HG02970 (cell line): ENCODE measurements around the gene BPIFB4.
"Not testable (repeated sequence)": the region's sequence is repeated elsewhere in the genome, so short reads cannot be mapped to it uniquely, and the experiment has no call there.

Experiments used
- ATAC-seq: cut with Tn5 transposase; IDR thresholded peaks from one replicate; pipeline ENCODE4 v1.9.1; 2021; ENCODE audit warnings: mild to moderate bottlenecking, moderate library complexity, moderate number of reproducible peaks; ENCODE audit not compliant: unreplicated experiment, low FRiP score

Gene BPIFB4

DNA sequence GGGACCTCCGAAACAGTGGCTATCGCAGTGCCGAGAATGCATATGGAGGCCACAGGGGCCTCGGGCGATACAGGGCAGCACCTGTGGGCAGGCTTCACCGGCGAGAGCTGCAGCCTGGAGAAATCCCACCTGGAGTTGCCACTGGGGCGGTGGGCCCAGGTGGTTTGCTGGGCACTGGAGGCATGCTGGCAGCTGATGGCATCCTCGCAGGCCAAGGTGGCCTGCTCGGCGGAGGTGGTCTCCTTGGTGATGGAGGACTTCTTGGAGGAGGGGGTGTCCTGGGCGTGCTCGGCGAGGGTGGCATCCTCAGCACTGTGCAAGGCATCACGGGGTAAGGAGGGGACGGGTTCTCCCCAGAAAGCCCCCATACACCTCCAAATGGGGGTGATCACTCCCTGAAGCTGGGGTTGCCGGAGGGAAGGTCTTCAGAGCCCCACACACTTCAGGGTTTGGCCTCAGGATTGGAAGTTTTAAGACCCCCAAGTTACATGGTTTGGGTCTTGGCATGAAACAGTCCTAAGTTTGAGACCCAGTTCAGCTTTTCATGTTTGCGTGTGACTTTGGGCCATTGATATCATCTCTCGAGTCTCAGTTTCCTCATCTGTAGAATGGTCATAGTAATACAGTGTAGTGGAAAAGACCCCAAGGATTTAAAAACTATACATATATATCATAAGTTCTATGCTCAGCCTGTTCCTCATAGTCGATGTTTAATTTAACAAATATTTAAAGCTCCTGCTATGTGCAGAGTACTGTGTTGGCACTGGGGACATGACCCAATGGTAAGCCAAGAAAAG is 4.3 kb downstream of the BPIFB4 start:
- ATAC-seq: no peak

- ATAC-seq: no peak
Measured at GRCh38 chr20:33084722-33085121, 5.3 kb downstream of the BPIFB4 start.

DNA sequence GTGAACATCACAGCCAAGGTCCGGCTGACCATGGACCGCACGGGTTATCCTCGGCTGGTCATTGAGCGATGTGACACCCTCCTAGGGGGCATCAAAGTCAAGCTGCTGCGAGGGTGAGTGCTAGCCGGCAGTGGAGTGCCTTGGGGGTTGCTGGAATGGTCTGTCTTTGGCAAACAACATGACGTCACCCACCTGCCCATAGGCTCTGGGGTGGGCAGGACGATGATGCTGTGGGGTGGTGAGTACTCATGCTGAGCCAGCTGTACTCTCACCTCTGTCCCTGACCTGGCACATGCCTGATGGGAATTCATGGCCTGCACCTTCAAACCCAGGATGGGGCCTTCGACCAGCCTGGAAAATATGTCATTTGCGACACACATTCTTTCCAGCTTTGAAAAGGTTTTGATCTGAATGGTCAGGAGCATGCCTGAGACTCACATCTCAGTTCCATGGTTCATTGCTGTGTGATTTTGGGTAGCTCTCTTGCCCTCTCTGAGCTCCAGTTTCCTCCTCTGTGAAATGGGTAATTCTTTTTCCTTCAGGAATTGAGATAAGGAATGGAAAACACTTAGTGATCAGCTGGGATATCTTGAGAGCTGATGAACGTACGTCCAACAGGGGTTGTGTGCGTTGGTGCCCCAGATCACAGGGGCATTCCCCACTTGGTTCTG is 6.7 kb downstream of the BPIFB4 start:
- ATAC-seq: no peak

DNA sequence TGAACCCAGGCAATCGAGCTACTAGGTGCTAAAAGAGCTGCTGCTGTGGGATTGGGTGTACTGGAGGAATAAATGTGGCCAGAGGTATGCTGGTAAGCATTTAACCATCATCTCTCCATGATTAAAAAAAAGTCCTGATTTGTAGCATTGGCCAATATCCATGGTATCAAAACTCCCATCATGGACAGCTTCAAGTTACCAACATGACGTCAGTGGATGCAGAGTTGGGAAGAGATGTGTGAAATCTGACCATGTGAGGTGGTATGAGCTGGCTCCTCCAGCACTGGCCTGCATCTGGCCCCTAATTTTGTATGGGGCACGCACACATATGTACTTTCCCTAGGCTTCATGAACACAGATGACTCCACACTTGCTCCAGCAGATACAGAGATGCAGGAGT is 11.7 kb downstream of the BPIFB4 start:
- no peak for ATAC-seq

DNA sequence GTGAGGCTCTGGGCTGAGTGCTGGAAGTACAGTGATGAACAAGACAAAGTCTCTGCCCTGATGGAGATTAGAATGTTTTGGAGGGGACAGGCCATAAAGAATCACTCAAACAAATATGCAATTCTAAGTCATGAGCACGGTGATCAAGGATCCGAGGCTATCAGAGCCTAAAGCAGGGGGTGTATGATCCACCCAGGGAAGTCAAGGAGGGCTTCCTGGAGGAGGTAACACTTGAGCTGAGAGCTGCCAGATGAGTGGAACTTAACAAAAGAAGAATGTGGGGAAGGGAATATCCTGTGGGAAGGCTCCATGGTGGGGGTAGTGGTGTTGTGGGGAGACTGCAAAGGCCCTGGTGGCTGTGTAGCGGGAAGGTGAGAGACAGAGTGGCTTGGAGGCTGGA is 12.2 kb downstream of the BPIFB4 start:
- no peak for ATAC-seq

DNA sequence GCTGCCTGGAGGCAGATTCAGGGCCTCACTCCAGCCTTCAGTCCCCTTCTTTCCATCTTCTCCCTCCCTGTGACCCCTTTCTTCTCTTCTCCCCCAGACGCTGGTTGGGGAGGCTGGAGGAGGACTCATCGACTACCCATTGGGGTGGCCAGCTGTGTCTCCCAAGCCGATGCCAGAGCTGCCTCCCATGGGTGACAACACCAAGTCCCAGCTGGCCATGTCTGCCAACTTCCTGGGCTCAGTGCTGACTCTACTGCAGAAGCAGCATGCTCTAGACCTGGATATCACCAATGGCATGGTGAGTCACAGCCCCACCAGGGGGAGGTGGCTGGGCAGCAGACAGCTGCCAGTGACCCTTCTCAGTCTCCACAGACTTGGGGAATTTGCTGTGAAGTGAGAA is 12.9 kb downstream of the BPIFB4 start:
- no peak for ATAC-seq

GRCh38 chr20:33093074-33093473 is 13.6 kb downstream of the BPIFB4 start:
- ATAC-seq: no peak

DNA sequence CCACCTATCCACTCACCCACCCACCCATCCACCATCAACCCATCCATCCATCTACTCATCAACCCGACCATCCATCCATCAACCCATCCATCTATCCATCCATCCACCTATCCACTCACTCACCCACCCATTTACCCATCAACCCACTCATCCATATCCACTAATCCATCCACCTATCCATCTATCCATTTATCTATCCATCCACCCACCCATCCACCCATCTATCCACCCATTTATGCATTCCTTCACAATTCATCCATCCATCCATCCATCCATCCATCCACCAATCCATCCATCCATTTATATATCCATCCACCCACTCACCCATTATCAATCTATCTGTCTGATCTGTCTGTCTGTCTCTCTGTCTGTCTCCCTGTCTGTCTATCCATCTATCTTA is 14.1 kb downstream of the BPIFB4 start:
- no peak for ATAC-seq

DNA sequence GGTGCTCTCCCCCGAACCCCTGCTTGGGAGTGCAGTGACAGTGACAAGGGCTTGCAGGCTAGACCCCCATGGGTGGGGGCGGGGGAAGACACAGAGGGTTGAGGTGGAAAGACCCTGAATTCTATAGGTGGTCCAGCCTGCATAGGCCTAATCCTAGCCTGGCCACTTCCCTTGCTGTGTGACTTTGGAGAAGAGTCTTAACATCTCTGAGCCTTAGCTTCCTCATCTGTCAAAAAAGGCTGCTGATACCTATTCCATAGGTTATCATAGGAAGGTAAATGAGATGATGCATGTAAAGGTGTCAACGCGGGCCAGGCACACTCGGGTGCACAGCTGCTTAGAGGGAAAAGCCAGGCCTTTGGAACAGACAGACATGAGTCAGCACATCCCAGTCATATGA is 15.8 kb downstream of the BPIFB4 start:
- ATAC-seq: no peak

GRCh38 chr20:33095902-33096584 is 16.6 kb downstream of the BPIFB4 start:
- ATAC-seq: not testable (repeated sequence)

GRCh38 chr20:33097001-33097400 is 17.6 kb downstream of the BPIFB4 start:
- ATAC-seq: no peak

DNA sequence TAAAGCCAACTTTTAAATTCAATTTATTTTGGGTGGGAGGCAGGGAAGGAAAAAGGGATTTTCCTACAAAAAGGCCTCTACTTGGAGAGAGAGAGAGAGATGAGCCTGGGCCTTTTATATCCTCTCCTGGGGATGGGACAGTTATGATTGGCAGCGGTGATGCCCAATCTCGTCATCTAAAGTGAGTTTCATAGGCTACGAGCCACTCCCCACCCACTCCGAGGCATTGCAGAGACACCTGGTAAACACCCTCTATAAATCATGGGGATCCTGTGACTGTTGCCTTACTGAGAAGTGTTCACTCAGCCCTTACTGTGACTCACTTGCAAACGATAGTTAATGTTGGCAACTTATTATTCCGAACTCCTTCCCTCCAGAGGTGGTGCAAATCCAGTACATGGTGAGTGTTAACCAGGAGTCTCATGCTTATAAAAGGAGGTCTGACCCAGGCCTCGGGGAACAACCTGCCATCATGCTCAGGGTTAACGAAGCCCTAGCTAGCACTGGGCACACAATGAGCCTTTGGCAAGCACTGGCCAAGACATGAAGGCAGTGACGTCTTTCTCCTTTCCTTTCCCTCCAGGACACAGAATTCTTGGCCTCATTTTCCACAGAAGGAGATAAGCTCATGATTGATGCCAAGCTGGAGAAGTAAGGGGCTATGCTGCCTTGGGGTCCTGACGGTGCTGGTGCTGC is 20.5 kb downstream of the BPIFB4 start:
- no peak for ATAC-seq

GRCh38 chr20:33103556-33103955 is 24.1 kb downstream of the BPIFB4 start:
- ATAC-seq: no peak

DNA sequence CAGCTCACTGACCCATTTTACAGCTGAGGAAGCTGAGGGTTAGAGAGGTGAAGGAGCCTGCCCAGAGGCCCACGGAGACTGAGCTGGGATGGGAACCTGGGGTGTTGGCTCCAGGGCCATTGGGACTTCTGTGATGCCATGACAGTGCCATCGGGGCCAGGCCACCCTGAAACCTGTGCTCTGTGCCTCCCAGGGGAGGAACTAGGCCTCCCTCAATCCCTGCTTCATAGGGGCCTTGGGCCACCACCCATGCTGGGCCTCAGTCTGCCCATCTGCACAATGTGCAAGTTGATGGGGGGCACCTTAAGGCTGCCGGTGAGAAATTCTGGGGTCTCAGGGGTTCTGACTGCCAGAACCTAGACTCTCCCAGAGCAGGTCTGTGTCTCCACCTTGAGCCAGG is 24.9 kb downstream of the BPIFB4 start:
- no peak for ATAC-seq

DNA sequence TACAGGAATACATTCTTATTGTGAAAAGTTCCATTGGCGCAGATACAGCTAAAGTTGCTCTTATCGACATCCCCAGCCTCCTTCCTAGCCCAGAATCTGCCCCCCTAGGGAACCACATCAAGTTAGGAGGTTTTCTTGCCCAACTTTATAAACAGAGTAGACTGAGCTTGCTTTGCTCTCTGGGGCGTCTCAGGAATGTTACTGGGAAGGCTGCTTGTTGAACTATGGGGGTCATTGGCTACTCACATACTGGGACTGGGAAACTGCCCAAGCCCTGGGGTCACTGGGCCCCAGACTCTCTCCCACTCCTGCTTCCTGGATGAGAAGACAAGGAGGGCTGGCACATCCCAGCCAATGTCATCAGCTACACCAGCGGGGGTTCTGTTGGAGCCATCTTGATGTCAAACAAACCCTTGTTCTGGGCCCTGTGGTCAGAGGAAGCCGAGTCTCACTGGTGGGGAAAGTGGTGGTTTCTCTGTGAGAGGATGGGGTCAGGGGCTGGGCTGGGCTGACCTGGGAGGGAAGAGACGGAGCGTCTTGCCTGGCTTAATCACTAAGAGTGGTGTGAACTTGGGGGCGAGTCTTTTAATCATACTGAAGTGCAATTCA is 26.0 kb downstream of the BPIFB4 start:
- ATAC-seq: no peak

- ATAC-seq: not testable (repeated sequence)
Measured at GRCh38 chr20:33106058-33106620, 26.7 kb downstream of the BPIFB4 start.

GRCh38 chr20:33108661-33109060 is 29.2 kb downstream of the BPIFB4 start:
- no peak for ATAC-seq

DNA sequence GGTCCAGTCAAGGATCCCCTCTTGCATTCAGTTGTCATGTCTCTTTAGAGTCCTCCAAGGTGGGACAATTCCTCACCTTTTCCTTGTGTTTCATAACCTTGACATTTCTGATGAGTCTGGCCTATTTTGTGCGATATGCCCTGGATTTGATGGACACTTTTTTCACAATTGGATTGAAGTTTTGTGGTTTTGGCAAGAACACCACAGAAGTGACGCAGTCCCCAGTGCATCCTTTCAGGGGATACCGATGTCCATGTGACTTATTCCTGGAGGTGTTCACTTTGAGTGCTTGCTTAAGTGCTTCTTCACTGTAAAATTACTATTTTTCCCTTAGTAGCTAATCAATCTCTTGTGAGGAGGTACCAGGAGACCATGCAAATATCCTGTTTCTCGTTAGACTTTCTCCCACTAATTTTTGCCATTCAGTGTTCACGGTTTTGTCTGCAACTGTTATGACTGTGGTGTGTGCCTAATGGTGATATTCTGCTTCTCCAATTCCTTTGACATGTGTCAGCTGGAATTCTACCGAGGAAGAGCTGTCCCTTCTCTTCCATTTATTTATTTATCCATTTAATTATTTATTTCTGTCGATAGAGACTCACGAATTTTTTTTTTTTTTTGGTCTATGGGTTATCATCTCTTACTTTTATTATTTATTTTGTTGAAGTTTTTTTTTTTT is 30.8 kb downstream of the BPIFB4 start:
- ATAC-seq: no peak

GRCh38 chr20:33111306-33111705 is 31.9 kb downstream of the BPIFB4 start:
- no peak for ATAC-seq
